Muscle layer of colon (tissue), 2 donors: Measurements from ENCODE around the gene PXYLP1.

ENCODE experiments used
- H3K27ac ChIP-seq: one replicate; pipeline ENCODE4 v1.7.0; 2013; ENCODE audit warnings: low read depth, mild to moderate bottlenecking, low read length, moderate library complexity
- H3K27me3 ChIP-seq, 2 donors: one replicate each; pipeline ENCODE4 v1.7.0; 2013; ENCODE audit warnings: low read length in 2 of 2, mild to moderate bottlenecking in 2 of 2; ENCODE audit not compliant: insufficient read depth in 2 of 2, control insufficient read depth in 1 of 2
- H3K36me3 ChIP-seq: one replicate; pipeline ENCODE4 v1.7.0; 2013; ENCODE audit warnings: mild to moderate bottlenecking, low read length; ENCODE audit not compliant: insufficient read depth
- H3K4me1 ChIP-seq: one replicate; pipeline ENCODE4 v1.7.0; 2013; ENCODE audit warnings: mild to moderate bottlenecking, low read length; ENCODE audit not compliant: insufficient read depth
- H3K4me3 ChIP-seq, 2 donors: one replicate each; pipeline ENCODE4 v1.7.0; 2013; ENCODE audit warnings: low read length in 2 of 2, low read depth in 1 of 2, mild to moderate bottlenecking in 1 of 2, moderate library complexity in 1 of 2
- H3K9ac ChIP-seq: one replicate; pipeline ENCODE4 v1.7.0; 2013; ENCODE audit warnings: low read length
- H3K9me3 ChIP-seq: one replicate; pipeline ENCODE4 v1.7.0; 2013; ENCODE audit warnings: mild to moderate bottlenecking, low read length
- donor health status: abdominal sarcoma.
- donor health status: Adenocarcinoma of cecum.

The PXYLP1 gene

DNA sequence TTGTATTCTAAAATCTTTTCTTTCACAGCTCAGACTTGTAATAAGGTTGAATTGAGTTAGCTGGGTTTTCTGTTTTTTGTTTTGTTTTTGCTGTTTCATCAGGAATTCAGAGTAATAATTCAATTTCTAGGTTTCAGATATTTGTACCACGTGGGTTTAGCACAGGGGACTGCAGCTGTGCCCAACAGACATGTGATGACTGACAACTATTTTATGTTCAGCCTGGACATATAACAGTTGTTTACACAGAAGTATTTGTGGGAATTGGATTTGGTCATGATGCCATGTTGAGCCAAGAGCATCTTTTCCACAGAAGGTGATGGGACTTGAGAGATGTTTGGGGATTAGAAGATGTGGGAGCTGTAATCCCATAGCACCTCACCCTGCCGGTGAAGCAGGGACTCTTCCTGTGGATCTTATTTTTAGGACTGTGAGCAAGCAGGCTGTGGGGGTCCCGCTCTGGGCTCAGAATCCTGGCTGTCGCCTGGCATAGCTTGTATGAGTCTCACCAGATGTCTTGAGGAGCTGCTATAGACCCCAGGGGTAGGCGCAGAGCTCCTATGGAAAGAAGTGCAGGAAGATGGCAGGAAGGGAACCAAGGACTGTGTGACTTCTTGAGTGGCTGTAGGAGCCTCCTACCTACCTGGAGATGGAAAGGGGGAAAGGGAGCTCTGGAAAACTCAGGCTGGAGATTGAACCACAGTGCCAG is 23.7 kb downstream of the PXYLP1 start:
- Histone ChIP-seq H3K9ac (no peak overlapping the region), H3K27me3 (no peaks in the 10 kb centered on the region), H3K4me1 (no peaks in the 10 kb centered on the region), H3K9me3 (no peaks in the 10 kb centered on the region), H3K27ac (no peak overlapping the region), H3K36me3 (no peaks in the 10 kb centered on the region), H3K4me3 (no peak overlapping the region)

DNA sequence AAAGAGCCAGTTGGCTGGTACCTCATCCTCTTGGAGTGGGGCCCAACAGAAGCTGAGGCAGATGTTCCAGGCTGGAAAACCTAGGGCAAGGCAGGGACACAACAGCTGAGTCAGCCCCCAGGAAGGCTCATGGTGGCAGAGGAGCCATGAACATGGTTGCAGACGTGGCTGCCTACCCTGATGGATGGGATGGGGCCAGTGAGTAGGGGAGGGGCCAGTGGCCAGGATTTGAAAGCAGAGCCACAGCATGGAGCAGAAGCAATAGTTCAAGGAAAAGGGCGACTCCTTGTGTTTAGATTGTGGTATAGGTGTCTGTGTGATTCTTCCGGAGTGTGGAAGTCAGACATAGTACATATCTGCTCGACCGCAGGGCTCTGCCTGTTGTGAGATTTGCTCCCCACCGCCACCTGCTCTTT is 24.2 kb downstream of the PXYLP1 start:
- Histone ChIP-seq H3K27ac (no peak overlapping the region), H3K9ac (no peak overlapping the region), H3K4me3 (no peak overlapping the region), H3K36me3 (no peaks in the 10 kb centered on the region), H3K9me3 (no peaks in the 10 kb centered on the region), H3K4me1 (no peaks in the 10 kb centered on the region), H3K27me3 (no peaks in the 10 kb centered on the region)

DNA sequence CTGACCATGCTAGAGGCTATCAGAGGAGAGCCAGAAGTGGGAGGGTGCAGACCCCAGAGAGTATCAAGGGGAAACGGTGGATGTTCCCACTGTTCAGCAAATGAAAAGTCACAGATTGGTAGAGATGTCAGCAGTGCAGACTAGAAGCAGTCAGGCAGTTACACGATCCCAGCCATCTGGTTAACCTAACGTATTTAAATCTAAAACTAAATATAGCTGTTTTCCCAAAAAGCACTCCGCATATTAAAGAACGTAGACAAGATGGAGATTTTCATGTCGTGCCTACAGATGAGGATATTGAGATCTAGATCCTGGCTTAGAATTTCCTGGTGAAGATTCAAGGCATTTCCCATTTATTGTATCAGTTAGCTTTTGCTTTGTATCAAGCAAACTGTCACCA is 25.2 kb downstream of the PXYLP1 start:
- H3K27me3 ChIP-seq, result no peaks in the 10 kb centered on the region
- H3K9ac ChIP-seq, result no peak overlapping the region

DNA sequence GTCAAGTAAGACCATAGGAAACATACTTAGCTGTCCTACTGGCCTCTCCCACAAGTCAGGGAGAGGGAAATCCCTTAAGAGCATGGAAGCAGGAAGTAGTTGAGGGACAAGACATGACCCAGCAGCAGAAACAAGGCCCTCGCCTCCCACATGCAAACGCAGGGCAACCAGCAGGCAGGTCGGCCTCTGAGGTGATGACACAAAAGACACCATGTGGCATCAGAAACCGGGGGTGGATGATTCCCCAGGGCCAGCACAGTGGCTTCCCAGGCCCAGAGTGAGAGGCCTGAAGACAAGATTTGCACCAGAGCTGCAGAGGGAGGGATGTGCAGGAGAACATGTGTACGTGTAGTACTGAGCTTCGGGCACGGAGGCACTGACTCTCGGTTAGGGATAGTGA is 26.3 kb downstream of the PXYLP1 start:
- peaks cover 4% of the 10 kb centered on the region for H3K36me3 ChIP-seq
- H3K4me3 ChIP-seq, result no peak overlapping the region
- no peak overlapping the region for H3K27ac ChIP-seq
- H3K27me3 ChIP-seq, result no peaks in the 10 kb centered on the region
- H3K4me1 ChIP-seq, result no peaks in the 10 kb centered on the region
- H3K9ac ChIP-seq, result no peak overlapping the region
- H3K9me3 ChIP-seq, result no peaks in the 10 kb centered on the region

More for the DNA sequence above, 25.2 kb downstream of the PXYLP1 start:
- H3K27ac ChIP-seq, result no peak overlapping the region
- no peaks in the 10 kb centered on the region for H3K9me3 ChIP-seq
- no peaks in the 10 kb centered on the region for H3K36me3 ChIP-seq
- H3K4me3 ChIP-seq, result no peak overlapping the region
- no peaks in the 10 kb centered on the region for H3K4me1 ChIP-seq

DNA sequence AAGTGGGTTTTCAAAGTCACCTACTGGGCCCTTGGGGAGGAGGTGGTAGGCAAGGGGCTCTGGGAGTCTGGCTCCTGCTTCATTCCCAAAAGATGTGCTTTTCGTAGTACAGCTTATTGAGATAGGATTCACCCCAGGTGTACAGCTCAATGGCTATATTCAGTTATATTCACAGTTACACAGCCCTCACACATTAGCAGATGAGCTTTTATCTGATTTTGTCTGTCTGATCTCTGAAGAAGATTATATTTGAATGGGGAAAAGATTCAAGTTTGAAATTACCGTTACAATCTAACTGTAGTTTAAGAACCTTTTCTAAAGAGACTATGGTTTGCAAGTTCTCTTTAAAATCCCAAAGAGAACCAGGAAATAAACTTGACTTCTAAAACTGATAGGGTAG is 27.3 kb downstream of the PXYLP1 start:
- Histone ChIP-seq H3K4me1 (no peaks in the 10 kb centered on the region), H3K9me3 (no peaks in the 10 kb centered on the region), H3K9ac (no peak overlapping the region), H3K36me3 (peaks cover 10% of the 10 kb centered on the region), H3K27me3 (no peaks in the 10 kb centered on the region), H3K4me3 (no peak overlapping the region), H3K27ac (no peak overlapping the region)

DNA sequence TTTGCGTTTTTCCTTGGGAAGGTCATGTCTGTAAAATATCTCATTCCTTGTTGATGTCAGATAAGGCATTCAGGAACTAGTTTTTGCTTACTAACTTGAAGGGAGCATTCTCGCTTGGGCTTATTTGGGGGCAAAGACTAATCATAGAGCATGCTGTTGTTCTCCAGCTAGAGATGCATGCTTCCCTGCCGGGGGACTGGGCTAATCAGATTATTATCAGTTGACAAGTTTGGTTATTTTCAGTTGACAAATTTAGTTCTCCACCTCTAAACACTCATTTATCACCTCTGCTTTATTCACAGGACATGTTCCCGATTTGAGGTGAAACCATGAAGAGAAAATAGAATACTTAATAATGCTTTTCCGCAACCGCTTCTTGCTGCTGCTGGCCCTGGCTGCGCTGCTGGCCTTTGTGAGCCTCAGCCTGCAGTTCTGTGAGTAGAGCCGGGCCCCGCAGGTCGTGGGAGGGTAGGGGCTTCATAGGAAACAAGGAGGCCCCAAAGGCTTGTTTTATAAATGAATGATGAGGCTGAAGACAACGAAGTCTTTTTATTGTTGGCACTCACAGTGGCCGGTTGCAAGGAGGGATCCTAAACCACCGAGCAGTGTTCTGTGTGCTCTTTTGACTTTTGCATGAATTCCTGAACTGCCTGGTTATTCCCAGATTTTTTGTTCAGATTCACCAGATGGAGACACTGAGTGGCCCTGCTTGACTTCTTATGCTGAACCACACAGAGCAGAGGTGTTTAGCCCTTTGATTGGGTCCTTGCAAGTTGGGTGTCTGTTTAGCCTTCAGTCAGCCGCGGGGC is 28.4 kb downstream of the PXYLP1 start:
- Histone ChIP-seq H3K27ac (no peak overlapping the region), H3K27me3 (no peaks in the 10 kb centered on the region), H3K36me3 (peaks cover 11% of the 10 kb centered on the region), H3K4me3 (no peak overlapping the region), H3K9me3 (no peaks in the 10 kb centered on the region), H3K9ac (no peak overlapping the region), H3K4me1 (no peaks in the 10 kb centered on the region)

DNA sequence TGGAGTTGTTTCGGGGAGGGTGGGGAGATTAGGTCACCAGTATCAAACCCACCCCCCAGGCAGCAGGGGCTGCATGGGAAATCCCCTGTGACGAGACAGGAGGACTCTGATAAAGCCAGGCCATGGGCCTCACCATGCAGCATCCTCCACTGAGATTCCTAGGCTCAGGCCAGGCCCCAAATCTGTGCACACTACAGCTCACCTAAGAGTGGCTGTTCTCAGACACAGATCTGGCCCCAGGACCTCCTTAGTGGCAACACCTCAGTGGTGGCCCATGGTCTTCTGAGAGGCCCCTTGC is 29.0 kb downstream of the PXYLP1 start:
- Histone ChIP-seq H3K27ac (no peak overlapping the region), H3K4me1 (no peaks in the 10 kb centered on the region), H3K9ac (no peak overlapping the region), H3K4me3 (no peak overlapping the region), H3K9me3 (no peaks in the 10 kb centered on the region), H3K36me3 (peaks cover 11% of the 10 kb centered on the region), H3K27me3 (no peaks in the 10 kb centered on the region)

DNA sequence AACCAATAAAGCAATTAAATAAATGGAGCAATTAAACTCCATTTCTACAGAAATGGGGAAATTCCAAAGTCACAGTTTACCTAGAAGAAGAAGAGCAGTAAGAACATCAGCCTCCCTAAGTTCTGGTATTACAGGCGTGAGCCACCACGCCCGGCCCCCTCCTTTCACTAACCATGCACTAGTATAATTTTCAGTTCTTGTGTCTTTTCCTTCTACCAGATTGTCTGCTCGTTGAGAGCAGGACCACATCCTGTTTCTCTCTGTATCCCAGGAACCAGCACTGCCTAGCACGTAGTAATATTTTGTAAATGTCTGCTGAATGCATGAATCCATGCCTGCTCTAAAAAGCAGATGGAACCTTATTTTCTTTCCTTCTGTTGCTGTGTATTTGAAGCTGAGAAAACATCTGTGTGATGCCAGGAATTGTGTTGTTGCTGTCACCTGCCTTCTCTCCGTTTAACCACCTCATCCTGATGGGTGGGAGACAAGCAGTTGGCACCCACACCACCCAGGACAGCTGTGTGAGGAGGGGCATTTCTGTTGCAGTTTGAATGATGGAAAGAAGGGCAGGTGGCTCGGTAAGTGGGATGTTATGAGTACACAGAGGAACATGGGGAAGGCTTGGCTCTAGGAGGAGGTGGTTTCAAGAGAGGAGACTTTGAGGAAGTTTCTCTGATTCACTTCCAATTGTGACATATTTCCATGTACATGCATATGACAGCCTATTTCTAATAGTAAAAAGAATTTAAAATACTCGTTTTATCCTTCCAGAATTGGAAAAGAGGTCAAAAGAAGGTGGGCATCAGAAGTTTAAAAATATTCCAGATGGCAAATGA is 30.1 kb downstream of the PXYLP1 start:
- Histone ChIP-seq H3K27me3 (no peaks in the 10 kb centered on the region), H3K36me3 (peaks cover 11% of the 10 kb centered on the region), H3K9me3 (no peaks in the 10 kb centered on the region), H3K4me3 (no peak overlapping the region), H3K4me1 (no peaks in the 10 kb centered on the region), H3K27ac (no peak overlapping the region), H3K9ac (no peak overlapping the region)

DNA sequence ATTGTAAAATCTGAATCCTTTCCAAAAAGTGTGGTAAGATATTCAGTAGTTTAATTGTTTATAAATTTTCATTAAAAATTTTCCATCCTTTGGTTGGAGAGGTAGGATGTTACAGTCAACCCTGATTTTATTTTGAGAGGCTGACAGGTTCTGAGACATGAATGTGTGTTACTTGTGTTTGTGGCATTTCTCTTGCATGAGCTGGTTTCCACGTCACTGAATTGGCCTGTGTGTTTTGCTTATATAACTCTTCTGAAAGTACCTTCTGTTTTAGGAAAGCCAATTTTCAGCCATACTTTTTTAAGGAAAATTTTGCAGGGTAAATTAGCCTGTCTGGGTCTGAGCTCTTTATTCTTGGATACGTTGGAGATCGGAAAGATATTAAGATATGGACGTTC is 30.7 kb downstream of the PXYLP1 start:
- no peak overlapping the region for H3K4me3 ChIP-seq
- no peak overlapping the region for H3K9ac ChIP-seq
- no peaks in the 10 kb centered on the region for H3K9me3 ChIP-seq
- no peak overlapping the region for H3K27ac ChIP-seq
- no peaks in the 10 kb centered on the region for H3K27me3 ChIP-seq
- peaks cover 11% of the 10 kb centered on the region for H3K36me3 ChIP-seq
- no peaks in the 10 kb centered on the region for H3K4me1 ChIP-seq

DNA sequence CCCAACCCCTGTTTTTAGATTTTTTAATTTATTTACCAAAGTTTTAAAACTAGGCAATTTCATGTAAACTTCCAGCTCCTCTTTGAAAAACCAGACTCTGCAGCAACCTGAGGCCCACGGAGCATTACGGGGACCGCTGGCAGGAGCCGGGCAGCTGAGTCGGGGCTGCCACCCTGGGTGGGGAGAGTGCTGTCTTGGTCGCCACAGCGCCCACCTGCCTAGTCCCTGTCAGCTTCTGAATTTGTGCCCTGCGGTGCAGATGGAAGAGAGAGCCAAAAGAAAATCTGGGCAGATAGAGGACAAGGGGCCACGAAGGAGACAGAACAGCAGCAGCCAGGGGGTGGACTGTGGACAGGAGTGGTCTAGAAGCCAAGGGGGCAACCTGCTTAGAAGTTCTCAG is 34.6 kb downstream of the PXYLP1 start:
- no peaks in the 10 kb centered on the region for H3K27me3 ChIP-seq
- no peaks in the 10 kb centered on the region for H3K4me1 ChIP-seq
- no peak overlapping the region for H3K9ac ChIP-seq
- H3K36me3 ChIP-seq, result peaks cover 11% of the 10 kb centered on the region
- H3K9me3 ChIP-seq, result no peaks in the 10 kb centered on the region
- no peak overlapping the region for H3K27ac ChIP-seq
- no peak overlapping the region for H3K4me3 ChIP-seq

DNA sequence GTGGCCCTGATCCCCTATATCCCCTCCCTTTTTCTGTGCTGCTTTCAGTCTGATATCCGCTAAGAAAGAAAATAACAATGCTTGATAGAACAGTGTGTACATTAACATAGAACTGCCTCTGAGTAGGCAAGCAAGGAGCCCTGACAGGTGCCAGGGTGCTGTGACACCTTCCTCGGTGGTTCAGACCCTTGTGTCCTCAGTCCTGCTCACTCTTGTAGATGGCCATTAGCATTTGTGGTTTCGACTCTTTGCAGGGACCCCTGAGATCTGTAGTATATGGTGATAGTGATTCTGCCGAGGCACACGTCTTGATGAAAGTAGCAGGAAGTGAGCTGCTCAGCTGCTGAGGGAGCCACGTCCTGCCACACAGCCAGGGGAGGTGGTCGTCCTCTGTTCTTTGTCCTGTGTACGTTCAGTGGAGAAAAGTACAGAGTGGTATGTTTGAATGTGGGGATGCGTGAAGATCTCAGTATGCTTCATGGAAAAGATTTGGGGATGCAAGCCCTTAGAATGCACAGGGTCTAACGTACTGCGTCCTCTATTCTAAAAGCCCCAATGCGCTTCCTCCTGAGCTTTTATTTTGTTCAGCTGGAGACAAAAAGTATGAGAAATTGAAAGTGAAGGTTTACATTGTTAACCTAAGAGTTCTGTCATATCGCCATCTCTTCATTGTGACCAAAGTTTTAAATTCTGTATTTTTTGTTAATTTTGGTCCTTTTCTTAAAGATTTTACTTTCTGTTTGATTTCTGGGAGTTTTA is 35.4 kb downstream of the PXYLP1 start:
- H3K27me3 ChIP-seq, result no peaks in the 10 kb centered on the region
- H3K4me1 ChIP-seq, result no peaks in the 10 kb centered on the region
- no peaks in the 10 kb centered on the region for H3K9me3 ChIP-seq
- H3K36me3 ChIP-seq, result peaks cover 11% of the 10 kb centered on the region
- H3K9ac ChIP-seq, result no peak overlapping the region
- no peak overlapping the region for H3K27ac ChIP-seq
- H3K4me3 ChIP-seq, result no peak overlapping the region
